SKM-1 (cell line): ENCODE measurements around the gene CHTF8.

Source experiments
- DNase-seq: peaks from one replicate; lab custom pipeline; 2025; ENCODE audit not compliant: unreplicated experiment; lab: John Stamatoyannopoulos, UW

CHTF8 gene

DNA sequence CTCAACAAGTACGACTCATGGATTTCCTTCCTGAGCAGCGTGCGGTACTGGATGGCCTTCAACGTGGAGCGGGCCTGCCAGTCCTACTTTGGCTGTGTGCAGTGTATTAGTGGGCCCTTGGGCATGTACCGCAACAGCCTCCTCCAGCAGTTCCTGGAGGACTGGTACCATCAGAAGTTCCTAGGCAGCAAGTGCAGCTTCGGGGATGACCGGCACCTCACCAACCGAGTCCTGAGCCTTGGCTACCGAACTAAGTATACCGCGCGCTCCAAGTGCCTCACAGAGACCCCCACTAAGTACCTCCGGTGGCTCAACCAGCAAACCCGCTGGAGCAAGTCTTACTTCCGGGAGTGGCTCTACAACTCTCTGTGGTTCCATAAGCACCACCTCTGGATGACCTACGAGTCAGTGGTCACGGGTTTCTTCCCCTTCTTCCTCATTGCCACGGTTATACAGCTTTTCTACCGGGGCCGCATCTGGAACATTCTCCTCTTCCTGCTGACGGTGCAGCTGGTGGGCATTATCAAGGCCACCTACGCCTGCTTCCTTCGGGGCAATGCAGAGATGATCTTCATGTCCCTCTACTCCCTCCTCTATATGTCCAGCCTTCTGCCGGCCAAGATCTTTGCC lies 17.9 kb downstream of the CHTF8 start:
- no peak for DNase-seq

DNA sequence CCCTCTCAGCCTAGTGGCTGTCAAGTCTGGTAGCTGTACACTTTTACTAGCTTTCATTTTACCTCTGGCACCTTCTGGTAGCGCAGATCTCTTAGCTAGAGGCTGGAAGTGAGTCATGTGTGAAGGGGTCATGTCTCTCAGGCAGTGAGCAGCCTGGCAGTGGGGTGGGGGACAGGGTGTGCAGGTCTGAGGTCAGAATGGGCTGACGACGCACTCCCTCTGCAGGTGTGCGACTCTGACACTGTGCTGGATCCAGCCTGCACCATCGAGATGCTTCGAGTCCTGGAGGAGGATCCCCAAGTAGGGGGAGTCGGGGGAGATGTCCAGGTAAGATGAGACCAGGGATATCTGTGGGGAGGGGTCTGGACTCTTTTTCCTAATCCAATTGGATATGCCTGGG lies 19.2 kb downstream of the CHTF8 start:
- no peak for DNase-seq

DNA sequence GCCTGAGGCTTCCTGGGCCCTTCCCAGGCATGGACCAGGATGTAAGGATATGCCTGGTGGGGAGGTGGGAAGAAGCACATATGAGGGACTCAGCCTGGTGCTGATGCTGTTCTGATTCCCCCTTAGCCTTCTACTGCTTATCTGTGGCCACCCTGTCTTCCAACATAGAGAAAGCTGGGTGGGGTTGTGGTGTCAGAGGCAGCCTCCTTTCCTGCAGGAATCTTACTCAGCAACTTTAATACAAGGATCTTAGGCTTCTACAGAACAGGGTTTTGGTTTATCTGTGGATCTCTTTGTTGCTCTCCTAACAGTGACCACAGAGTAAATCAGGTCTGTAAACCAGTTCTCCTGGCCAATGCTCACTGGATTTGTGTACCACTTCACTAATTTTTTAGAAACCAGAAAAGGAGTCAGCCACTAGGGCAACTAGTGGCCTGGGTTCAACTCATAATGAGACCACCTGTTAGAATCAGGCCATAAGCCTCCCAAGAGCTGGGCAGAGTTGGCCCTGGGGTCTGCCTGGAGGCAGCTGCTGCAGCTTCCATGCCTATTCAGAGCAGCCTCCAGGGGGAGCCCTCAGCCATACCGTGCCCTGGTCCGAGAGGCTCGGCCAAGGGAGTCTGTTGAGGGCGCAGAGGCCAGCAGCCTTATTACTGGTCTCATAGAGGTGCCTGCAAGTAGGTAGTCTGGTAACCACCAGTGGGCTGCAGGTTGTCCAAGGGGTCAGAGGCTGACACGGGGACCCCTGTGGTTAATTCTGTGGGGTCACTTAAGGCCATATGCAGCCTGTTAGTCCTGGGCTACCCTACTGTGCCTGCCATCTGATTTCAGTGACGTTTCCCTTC lies 19.9 kb downstream of the CHTF8 start:
- DNase-seq = peak; percentile 33

DNA sequence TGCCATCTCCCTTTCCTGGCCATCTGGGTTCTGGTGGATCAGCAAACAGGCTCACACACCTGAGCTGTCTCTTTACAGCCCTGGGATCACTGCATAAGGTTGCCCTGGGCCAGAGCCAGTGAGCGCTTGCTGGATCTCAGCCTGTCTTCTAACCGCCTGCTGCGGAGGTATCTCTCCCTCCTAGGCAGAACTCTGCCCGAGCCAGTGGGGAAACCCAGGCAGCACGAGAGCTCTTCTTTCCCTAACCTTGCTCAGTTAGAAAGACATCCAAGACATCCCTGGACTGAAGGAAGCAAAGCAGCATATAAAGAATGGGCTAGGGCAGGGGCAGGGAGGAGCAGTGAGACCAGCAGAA lies 20.5 kb downstream of the CHTF8 start:
- no peak for DNase-seq

DNA sequence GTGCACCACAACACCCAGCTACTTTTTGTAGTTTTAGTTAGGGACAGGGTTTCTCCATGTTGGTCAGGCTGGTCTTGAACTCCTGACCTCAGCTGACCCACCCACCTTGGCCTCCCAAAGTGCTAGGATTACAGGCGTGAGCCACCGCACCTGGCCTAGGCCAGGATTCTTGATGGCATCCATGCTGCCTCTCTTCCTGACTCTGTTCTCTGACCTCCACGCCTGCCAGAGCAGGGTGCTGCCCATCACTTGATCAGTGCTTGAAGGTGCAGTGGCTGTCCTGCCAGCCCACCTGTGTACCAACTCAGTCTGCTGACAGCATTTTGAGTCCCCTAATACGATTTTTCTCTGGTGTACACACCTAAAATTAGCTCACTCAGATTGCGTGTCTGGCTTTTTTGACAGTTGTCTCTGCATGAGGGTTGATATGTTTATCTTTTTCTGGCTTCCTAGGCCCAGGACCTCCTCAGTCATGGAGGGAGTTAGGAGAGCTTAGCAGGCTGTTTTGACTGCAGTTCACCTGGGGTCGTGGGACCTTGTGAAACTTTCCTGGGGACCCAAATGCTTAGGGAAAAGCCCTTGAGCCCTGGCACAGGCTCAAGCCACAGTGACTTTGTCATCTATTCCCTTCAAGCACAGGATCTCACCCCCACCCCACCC lies 21.0 kb downstream of the CHTF8 start:
- DNase-seq = no peak

DNA sequence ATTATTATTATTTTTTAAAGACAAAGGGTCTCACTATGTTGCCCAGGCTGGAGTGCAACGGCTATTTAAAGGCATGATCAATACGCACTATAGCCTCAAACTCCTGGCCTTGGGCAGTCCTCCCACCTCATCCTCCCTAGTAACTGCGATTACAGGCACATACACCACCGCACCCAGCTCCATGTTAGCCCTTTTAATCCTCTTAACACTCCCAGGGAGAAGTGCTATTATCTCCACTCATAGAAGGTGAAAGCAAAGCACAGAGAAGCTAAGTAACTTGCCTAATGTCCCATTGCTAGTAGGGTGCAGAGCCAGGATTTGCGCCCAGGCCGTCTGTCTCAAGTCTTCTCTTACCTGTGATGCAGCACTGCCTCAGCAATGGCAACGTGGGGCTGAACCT lies 22.0 kb downstream of the CHTF8 start:
- no peak for DNase-seq

DNA sequence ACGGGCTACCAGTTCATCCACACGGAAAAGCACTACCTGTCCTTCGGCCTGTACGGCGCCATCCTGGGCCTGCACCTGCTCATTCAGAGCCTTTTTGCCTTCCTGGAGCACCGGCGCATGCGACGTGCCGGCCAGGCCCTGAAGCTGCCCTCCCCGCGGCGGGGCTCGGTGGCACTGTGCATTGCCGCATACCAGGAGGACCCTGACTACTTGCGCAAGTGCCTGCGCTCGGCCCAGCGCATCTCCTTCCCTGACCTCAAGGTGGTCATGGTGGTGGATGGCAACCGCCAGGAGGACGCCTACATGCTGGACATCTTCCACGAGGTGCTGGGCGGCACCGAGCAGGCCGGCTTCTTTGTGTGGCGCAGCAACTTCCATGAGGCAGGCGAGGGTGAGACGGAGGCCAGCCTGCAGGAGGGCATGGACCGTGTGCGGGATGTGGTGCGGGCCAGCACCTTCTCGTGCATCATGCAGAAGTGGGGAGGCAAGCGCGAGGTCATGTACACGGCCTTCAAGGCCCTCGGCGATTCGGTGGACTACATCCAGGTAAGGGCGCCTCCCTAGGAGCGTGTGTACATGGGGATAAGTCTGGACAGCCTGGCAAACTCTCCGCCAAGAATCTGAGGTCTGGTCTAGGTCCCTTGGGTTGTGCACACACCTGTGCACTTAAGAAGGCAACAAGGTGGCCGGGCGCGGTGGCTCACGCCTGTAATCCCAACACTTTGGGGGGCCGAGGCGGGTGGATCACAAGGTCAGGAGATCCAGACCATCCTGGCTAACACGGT lies 22.7 kb downstream of the CHTF8 start:
- DNase-seq = no peak

DNA sequence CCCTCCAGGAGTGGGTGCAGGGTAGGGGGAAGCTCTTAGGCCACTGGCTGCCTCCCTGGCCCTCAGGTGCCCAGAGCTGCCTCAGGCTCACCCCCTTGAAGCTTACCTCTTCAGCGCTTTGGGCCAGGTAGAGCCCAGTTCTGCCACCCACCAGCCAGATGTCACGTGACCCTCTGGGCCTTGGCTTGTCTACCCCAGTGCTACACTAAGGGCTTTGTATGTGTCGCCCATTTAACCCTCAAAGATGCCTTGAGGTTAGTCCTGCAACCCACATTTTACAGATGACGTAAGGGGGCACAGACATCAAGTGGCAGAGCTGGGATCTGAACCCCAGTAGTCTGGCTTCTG lies 23.5 kb downstream of the CHTF8 start:
- no peak for DNase-seq

DNA sequence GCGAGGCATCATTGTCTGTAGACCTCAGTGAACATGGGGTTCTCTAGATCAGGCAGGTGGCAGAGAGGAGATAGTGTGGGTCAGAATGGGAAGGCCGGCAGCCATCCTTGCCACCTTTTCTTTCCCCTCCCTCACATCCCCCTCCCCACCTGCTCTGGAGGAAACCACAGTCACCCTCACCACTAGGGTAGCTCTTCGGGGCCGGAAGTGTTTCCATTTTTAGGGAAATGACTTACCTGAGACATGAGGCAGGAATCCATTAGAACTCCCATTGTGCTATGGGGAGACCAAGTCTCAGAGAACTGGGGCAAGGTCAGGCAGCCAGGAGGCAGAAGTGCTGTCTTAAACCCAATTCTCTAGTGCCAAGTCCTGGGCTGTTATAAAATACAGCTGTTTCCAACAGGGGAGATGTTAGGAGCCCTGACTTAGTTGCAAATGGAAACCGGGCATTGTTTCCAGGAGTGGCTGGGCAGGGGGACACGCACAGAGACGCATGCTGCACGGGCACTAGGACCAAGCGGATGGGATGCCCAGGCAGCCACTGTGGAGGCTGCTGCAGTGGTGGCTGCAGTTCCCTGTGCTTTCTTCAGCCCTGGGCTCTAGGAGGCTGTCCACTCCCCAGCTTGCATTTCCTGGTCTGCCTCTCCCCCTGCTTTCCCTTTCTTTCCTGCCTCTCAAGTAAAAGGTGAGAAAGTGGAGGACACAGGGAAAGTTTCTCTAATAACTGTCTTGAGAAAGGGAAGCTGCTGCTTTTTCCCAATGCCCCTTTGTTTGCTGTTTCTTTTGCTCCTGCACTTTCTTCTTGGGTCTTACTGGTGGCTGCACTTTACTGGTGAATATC lies 24.1 kb downstream of the CHTF8 start:
- DNase-seq = no peak

DNA sequence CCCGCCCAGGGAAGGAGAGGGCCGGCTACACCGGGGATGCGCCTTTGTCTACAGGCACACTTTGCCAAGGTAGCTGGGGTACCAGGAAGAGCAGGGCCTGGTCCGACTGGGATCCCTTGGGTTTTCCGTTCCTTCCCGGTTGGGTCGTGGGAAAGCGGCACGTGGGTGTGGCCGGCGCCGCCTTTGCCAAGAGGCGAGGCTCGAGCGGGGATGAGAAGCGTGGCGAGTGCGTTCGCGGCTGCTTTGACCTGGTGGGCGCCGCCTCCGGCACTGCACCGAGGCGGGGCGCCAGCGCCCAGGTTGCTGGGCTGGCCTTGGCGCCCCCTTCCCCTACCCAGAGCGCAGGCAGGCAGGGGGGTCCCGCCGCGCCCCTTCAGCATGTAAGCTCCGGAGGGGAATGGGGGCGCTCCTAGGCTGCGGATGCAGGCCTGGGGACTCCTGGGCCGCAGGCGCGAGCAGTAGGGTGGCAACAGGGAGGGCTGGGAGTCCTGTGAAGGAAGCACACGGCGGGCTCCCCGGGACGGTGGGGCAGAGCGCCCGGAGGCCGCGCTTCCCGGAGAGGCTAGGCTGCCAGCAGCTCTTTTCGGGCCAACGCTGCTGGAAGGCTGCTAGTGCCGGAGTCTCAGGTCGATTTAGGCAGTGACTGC lies 24.9 kb downstream of the CHTF8 start:
- DNase-seq = no peak

DNA sequence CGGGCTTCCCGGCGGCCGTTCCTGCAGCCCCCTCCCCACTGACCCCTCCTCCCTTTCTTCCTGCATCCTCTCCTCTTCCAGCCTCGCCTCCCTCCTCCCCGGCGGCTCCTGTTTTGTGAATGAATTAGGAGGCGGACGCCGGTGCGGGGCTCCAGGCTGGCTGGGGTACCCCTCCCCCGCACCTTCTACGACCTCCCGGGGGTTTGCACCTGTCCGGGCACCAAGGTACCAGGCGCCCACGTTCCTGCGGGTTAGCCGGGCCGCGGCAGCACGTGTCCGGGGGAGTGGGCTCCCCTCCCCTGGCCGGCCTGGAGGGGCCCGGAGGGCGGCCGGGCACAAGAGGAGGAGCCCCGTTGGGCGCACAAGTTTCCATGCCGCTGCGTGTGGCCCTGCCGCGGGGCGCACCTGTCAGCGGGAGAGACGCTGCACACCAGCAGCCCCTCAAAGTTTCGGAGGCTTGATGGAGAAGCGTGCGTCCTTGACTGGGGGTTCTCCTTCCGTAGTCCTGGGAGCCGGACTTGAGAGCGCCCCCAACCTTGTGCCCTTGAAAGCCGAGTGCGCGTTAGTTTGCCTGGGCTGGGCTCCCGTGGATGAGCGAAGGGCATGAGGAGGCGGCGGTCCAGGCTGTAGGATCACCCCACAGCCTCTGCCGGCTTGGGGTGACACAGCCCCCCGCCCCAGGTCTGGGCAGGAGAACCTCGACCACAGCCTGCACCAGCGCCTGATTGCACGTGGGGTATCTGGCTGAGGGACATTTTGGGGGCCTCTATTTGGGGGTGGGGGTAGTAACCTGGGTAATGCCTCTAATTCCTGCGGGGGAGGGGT lies 25.7 kb downstream of the CHTF8 start:
- no peak for DNase-seq

DNA sequence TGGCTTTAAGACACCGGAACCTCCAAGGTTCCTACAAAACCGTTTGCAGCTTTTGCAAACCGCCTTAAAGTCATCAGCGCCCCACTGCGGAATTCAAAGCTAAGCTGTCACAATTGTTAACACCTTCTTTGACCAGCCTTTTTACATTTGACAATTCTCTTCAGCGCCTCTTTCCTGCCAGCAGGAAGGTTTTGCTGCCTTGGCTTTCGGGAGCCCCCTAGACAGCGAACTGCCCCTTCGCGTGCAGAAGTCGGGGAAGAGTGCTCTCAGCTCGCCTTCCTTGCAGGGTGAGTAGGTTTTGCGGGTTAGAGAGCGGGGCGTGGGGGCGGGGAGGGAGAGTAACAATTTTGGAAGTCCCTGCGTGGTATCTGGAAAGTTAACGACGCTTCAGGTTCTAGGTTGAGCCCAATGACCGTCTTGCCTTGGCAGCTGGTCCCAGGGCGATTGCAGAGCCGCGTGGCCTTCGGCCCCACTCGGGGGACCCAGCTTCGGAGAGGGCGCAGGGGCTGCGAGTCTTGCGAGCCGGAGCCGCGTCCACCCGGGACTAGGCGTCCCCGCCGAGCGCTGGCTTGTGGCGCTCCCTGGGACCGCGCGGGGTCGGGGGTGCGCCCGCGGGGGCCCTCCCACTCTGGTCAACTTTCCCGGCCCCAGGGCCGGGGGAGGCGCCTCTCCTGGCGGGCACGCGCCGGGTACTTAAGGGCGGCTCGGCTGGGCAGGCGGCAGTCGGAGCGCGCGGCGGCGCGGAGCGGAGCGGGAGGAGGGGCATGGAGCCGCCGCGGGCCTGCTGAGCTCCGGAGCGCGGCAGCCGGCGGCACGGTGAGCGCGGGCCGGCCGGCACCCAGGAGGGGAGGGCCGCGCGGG lies 26.7 kb downstream of the CHTF8 start, which contains the start of gene HAS3:
Gene HAS3 (plus strand): TSS at position 153 of the 861 bp plus-strand sequence. CDS start 3,743 bp downstream, outside the sequence.
- peak; percentile 22 for DNase-seq

DNA sequence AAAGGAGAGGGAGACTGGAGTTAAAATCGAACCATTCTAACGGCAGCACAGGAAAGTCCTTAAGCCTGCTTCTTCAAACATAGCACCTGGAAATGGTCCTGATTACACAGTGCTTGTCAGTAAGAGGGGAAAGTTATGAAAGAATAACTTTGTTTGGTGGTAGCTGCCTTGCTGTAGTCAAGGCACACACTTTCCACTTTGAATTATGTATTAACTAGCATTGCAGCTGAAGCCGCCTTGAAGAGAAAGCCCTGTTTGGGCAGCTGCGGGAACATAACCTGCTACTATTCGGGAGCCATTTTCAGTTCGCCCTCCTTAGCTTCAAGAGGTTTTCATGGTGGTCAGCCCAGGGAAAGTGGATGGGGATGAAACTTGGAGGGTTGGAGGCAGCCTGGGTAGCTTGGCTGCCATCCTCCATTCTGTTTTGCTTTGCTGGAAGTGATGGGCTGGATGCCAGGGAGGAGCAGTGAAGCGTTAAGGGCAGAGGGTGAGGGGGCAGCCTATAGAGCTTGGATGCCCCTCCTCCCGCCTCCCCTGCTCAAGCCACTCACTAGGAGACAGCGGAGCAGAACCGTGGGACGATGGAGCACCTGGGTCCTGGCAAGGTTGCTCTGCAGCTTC lies 32.2 kb downstream of the CHTF8 start:
- DNase-seq = no peak

DNA sequence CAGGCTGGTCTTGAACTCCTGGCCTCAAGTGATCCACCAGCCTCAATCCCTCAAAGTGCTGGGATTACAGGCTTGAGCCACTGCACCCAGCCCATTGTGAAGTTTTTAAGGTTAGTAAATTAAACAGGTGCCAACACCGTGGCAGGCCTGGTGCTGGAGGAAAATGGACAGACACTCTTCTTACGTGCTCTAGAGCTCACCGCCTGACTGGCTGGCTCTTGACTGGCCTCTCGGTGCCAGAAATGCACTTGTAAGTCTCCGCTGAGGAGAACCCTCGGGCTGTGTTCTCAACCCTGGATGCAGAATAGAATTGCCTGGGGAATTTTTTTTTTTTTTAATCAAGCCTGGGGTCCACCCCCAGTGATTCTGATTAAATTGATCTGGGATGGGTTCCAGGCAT lies 37.2 kb downstream of the CHTF8 start:
- DNase-seq = no peak

DNA sequence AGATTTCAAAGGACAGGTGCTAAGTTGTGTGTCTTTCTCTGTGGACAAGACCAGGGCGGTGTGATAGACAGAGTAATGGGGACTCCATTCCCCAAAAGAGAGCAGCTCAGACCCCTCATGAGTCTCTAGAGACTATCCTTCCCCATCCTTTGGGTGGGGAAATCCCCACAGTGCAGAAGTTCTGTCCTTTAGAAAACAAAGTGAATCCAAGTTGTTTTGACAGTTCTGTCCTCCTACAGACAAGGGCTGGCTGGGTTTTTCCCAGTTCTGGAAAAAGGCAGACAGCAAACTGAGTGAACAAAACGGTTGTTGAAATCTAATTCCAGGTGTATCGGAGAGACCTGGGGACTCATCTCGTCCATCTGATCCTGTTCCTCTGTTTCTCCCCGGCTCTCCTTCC lies 37.9 kb downstream of the CHTF8 start:
- DNase-seq = no peak

DNA sequence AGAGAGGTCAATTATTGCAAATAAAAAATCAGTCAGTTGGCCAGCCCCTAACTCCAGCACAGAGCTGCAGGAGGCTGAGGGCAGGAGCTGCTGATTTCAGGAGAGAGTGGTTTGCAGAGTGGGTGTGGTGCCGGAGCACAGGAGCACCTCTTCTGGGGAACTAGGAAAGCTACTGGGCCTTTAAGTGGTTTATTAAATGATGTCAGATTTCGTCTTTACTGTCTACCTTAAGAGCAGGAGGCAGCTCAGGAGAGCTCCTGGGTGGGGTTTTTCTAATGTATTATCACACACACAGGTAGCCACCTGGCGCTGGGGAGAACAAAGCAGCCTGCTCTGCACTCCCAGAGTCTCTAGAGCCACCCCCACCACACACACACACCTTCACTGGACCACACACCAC lies 38.4 kb downstream of the CHTF8 start:
- no peak for DNase-seq

DNA sequence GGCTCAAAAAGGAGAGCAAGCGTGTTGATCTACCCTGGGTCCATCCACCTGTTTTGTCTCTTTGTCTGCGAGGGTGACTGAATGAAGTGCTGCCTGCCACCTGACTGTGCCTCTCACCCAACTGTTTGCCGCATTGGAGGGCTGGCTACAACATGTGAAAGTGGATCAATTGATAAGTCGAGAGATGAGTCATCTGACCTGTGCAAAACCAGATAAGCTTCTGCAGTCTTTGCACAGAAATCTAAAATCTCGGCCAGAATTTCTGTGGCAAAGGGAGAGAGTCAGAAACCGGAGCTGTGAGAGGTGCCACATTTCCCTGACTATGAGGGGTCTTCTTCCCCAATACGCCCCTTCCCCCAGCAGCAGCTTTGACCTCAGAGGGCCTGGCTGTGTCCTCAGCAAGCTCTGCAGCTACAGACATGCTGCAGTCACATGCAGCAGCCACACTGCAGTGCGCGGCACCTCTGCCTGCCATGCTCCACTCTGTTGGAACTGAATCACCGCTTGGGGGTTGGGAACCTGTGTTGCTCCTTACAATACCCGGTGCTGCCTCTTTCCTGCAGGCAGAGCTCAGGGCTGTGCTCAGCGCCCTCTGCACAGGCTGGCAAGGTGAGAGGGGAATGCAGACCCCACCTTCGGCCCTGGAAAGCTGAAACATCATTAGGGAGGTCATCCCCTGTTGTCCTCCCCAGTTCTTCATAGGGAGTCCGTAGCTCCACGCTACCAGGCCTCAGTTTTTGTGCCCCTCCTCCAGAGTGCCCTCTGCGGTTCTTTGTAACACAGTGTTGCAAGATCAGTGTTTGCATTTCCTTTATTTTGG lies 43.1 kb downstream of the CHTF8 start:
- DNase-seq = no peak
